HepG2 (cell line): ENCODE results near the gene GRHL1. TPM values are rescaled to one million over a fixed set of nuclear protein-coding genes. Genes with fewer than 3 reads are reported as not detected.

Experiments used
- BORCS8-MEF2B ChIP-seq: sonication (generic); formaldehyde crosslinking; IDR thresholded peaks from 2 replicates; pipeline ENCODE4 v1.8.0; 2022; ENCODE audit warnings: mild to moderate bottlenecking, missing genetic modification reagents
- BRCA1 ChIP-seq: sonication (generic); formaldehyde crosslinking; IDR thresholded peaks from 2 replicates; pipeline ENCODE4 v1.4.0; 2020; ENCODE audit warnings: missing genetic modification reagents
- EEA1 ChIP-seq: sonication (generic); formaldehyde crosslinking; IDR thresholded peaks from 2 replicates; pipeline ENCODE4 v1.5.1; 2020; ENCODE audit warnings: mild to moderate bottlenecking, missing genetic modification reagents, borderline replicate concordance
- ETV6 ChIP-seq: sonication (generic); formaldehyde crosslinking; conservative IDR thresholded peaks from 2 replicates; pipeline ENCODE4 v1.4.0; 2020; ENCODE audit warnings: missing genetic modification reagents
- HBP1 ChIP-seq: IDR thresholded peaks from 2 replicates; pipeline ENCODE4 v1.6.1; 2016; ENCODE audit warnings: low read depth, control low read depth
- HDAC1 ChIP-seq: sonication (generic); formaldehyde crosslinking; IDR thresholded peaks from 2 replicates; pipeline ENCODE4 v1.5.1; 2020; ENCODE audit warnings: mild to moderate bottlenecking, missing genetic modification reagents
- MAFG ChIP-seq: sonication (generic); formaldehyde crosslinking; IDR thresholded peaks from 2 replicates; pipeline ENCODE4 v1.5.1; 2020; ENCODE audit warnings: mild to moderate bottlenecking, missing genetic modification reagents
- MYC ChIP-seq: sonication (generic); formaldehyde crosslinking; IDR thresholded peaks from 2 replicates; pipeline ENCODE4 v1.9.0; 2021; ENCODE audit warnings: missing genetic modification reagents, borderline replicate concordance
- PATZ1 ChIP-seq: sonication (generic); formaldehyde crosslinking; IDR thresholded peaks from 2 replicates; pipeline ENCODE4 v1.4.0; 2020; ENCODE audit warnings: missing genetic modification reagents
- POGZ ChIP-seq: sonication (generic); formaldehyde crosslinking; IDR thresholded peaks from 2 replicates; pipeline ENCODE4 v1.4.0; 2020; ENCODE audit warnings: mild to moderate bottlenecking, missing genetic modification reagents
- RFXAP ChIP-seq: sonication (generic); formaldehyde crosslinking; IDR thresholded peaks from 2 replicates; pipeline ENCODE4 v1.4.0; 2020; ENCODE audit warnings: missing genetic modification reagents, borderline replicate concordance
- SATB2 ChIP-seq: sonication (generic); formaldehyde crosslinking; IDR thresholded peaks from 2 replicates; pipeline ENCODE4 v1.5.0; 2020; ENCODE audit warnings: missing genetic modification reagents
- SP1 ChIP-seq, 2 experiments: fragments of 450-650 bp in 1 of 2; sonication (generic) in 1 of 2; formaldehyde crosslinking in 1 of 2; IDR thresholded peaks; 2 replicates each; pipeline versions ENCODE4 v1.4.0 to v1.6.1; 2016 to 2020; ENCODE audit warnings: missing genetic modification reagents in 1 of 2
- STAG1 ChIP-seq: sonication (generic); formaldehyde crosslinking; IDR thresholded peaks from 2 replicates; pipeline ENCODE4 v1.4.0; 2020; ENCODE audit warnings: missing genetic modification reagents
- THAP9 ChIP-seq: sonication (generic); formaldehyde crosslinking; IDR thresholded peaks from 2 replicates; pipeline ENCODE4; 2020; ENCODE audit warnings: missing genetic modification reagents, mild to moderate bottlenecking, borderline replicate concordance
- ZNF292 ChIP-seq: sonication (generic); formaldehyde crosslinking; IDR thresholded peaks from 2 replicates; pipeline ENCODE4 v1.8.1; 2022; ENCODE audit warnings: mild to moderate bottlenecking, low read depth, missing genetic modification reagents, borderline replicate concordance
- ZNF557 ChIP-seq: sonication (generic); formaldehyde crosslinking; IDR thresholded peaks from 2 replicates; pipeline ENCODE4 v1.4.0; 2020; ENCODE audit warnings: missing genetic modification reagents
- ZNF678 ChIP-seq: sonication (generic); formaldehyde crosslinking; IDR thresholded peaks from 2 replicates; pipeline ENCODE4 v1.4.0; 2020; ENCODE audit warnings: mild to moderate bottlenecking, missing genetic modification reagents
- ZNF772 ChIP-seq: sonication (generic); formaldehyde crosslinking; IDR thresholded peaks from 2 replicates; pipeline ENCODE4 v1.5.0; 2020; ENCODE audit warnings: mild to moderate bottlenecking, missing genetic modification reagents
- ZSCAN25 ChIP-seq: sonication (generic); formaldehyde crosslinking; IDR thresholded peaks from 2 replicates; pipeline ENCODE4 v1.8.0; 2022; ENCODE audit warnings: mild to moderate bottlenecking, missing genetic modification reagents
- polyA plus RNA-seq, 8 experiments: library from polyadenylated mRNA; depleted of rRNA in 3 of 8; stranded (reverse) in 7 of 8; unstranded in 1 of 8; fragments of >200 nt; fragmentation: Illumina TruSeq in 4 of 8; extraction: Trizol in 4 of 8; gene quantifications; 2 replicates each; pipeline versions ENCODE4 v1.2.1 to v1.2.3, GENCODE V29; 2011 to 2016; ENCODE audit warnings: low read depth in 4 of 8, missing spikeins in 1 of 8, mixed read lengths in 1 of 8; ENCODE audit not compliant: insufficient read depth in 1 of 8
- total RNA-seq, 5 experiments: library from RNA; depleted of rRNA; stranded (reverse); fragments of >200 nt; fragmentation: Illumina TruSeq; extraction: Trizol; gene quantifications; 2 replicates each; pipeline ENCODE4 v1.2.3, GENCODE V29; 2016; ENCODE audit warnings: low read depth in 1 of 5

GRHL1 gene
- total and polyA plus RNA-seq, 2 of the 13 experiments (the other 11 are each of a cell fraction or from before 2014, with no cell fraction given) = 9.3 to 12.0 TPM

- TF ChIP-seq HBP1 (CRISPR knock-in tag) (no peak), RFXAP (CRISPR knock-in tag) (no peak), STAG1 (CRISPR knock-in tag) (peak; percentile 71), ZNF557 (CRISPR knock-in tag) (no peak), ZSCAN25 (peak; percentile 92), PATZ1 (CRISPR knock-in tag) (peak; percentile 41), MYC (CRISPR knock-in tag) (no peak; the same call in 1 of the 2 replicates), ZNF292 (CRISPR knock-in tag) (peak; percentile 26; the same call in 1 of the 2 replicates), THAP9 (peak; percentile 65; the same call in 1 of the 2 replicates), ZNF772 (CRISPR knock-in tag) (no peak), SP1 (IDR thresholded peaks at IDR 0.05) (no peak), SP1 (CRISPR knock-in tag; IDR thresholded peaks at IDR 0.05) (no peak), ETV6 (CRISPR knock-in tag) (0 out of 2 replicates have a peak, but pooled peaks have one; percentile 6), EEA1 (no peak), SATB2 (CRISPR knock-in tag) (no peak), BORCS8-MEF2B (0 out of 2 replicates have a peak, but pooled peaks have one; percentile 21), BRCA1 (CRISPR knock-in tag) (no peak), HDAC1 (CRISPR knock-in tag) (0 out of 2 replicates have a peak, but pooled peaks have one; percentile 28), ZNF678 (CRISPR knock-in tag) (0 out of 2 replicates have a peak, but pooled peaks have one; percentile 59), MAFG (CRISPR knock-in tag) (no peak), POGZ (CRISPR knock-in tag) (no peak)
These were observed 77.0 kb downstream of the GRHL1 start (continued) for GRCh38 chr2:10028407-10028987.
